ENCODE data around the gene PLEK. TPM values are rescaled to one million over a fixed set of nuclear protein-coding genes. Genes with fewer than 3 reads are reported as not detected.

The PLEK gene
- total RNA-seq (1 to 10 TPM; 1.7 to 2.4 TPM), polyA plus RNA-seq (ENCODE audit: insufficient read depth, low read depth, low replicate concordance) (9.2 TPM)
- long read RNA-seq, donor 1, partial matches to known transcripts = 0 of 3 reads
- long read RNA-seq, donor 1, other reads (novel, unspliced or antisense) = 0 of 3 reads
- long read RNA-seq, donor 2 = 0 reads

GRCh38 chr2:68365087-68365486 is at the start of gene PLEK:
TSS of gene PLEK (plus strand) at chr2:68365282. CDS start at chr2:68365352, 70 bp downstream.
- H3K36me3 ChIP-seq (ENCODE audit: low read depth, missing control alignments) = no peaks in the 10 kb centered on the region
- H3K27ac ChIP-seq = no peak within 1 kb of the TSS
- no peaks in the 10 kb centered on the region for H3K27me3 ChIP-seq
- H3K9me3 ChIP-seq = no peaks in the 10 kb centered on the region
- peaks cover 3% of the 10 kb centered on the region for H3K4me1 ChIP-seq
- 92 to 97% methylated on average over 7 of the region's 7 CpGs for WGBS, 2 donors
- DNase-seq = peak; percentile 47
- TF ChIP-seq POLR2A (IDR thresholded peaks at IDR 0.05) = no peak
- TF ChIP-seq CTCF (IDR thresholded peaks at IDR 0.05) = no peak
- intact Hi-C loops (cut with DNase I; ENCODE audit: low total_unique reads) = loop anchor here (10.0 kb wide), 1 partner anchor 70 kb away; no protein-coding TSS in a partner anchor
- no peak within 1 kb of the TSS for H3K4me3 ChIP-seq

- intact Hi-C loops (cut with DNase I; ENCODE audit: low total_unique reads) = no loop called here
- TF ChIP-seq POLR2A (IDR thresholded peaks at IDR 0.05) (no peak), CTCF (IDR thresholded peaks at IDR 0.05) (no peak)
- no peaks in the 10 kb centered on the region for H3K36me3 ChIP-seq (ENCODE audit: low read depth, missing control alignments)
- 84 to 91% methylated on average over 2 of the region's 2 CpGs for WGBS, 2 donors
- DNase-seq = no peak
- no peaks in the 10 kb centered on the region for H3K27me3 ChIP-seq
- no peaks in the 10 kb centered on the region for H3K9me3 ChIP-seq
- H3K4me1 ChIP-seq = peaks cover 3% of the 10 kb centered on the region
- no peak overlapping the region for H3K27ac ChIP-seq
- no peak overlapping the region for H3K4me3 ChIP-seq
These were observed 49.0 kb upstream of the PLEK start for GRCh38 chr2:68316111-68316510.

- DNase-seq = peak; percentile 21
- intact Hi-C loops (cut with DNase I; ENCODE audit: low total_unique reads) = no loop called here
- WGBS, 2 donors = 18 to 21% methylated on average over 26 to 27 of the region's 27 CpGs
These were observed 46.8 kb upstream of the PLEK start for GRCh38 chr2:68317971-68318913.

GRCh38 chr2:68318914-68319397 is 46.1 kb upstream of the PLEK start:
- peaks cover 3% of the 10 kb centered on the region for H3K4me1 ChIP-seq
- peak overlapping the region; percentile 89 to 94 for H3K27ac ChIP-seq
- peak overlapping the region; percentile 77 to 88 for H3K4me3 ChIP-seq
- H3K36me3 ChIP-seq (ENCODE audit: low read depth, missing control alignments) = no peaks in the 10 kb centered on the region
- intact Hi-C loops (cut with DNase I; ENCODE audit: low total_unique reads) = no loop called here
- DNase-seq = no peak
- TF ChIP-seq CTCF (IDR thresholded peaks at IDR 0.05) = no peak
- no peak for TF ChIP-seq POLR2A (IDR thresholded peaks at IDR 0.05)
- no peaks in the 10 kb centered on the region for H3K27me3 ChIP-seq
- H3K9me3 ChIP-seq = no peaks in the 10 kb centered on the region
- WGBS, 2 donors = 1 to 2% methylated on average over 11 to 25 of the region's 27 CpGs

More at GRCh38 chr2:68317971-68318913, 46.8 kb upstream of the PLEK start:
- Histone ChIP-seq H3K9me3 (no peaks in the 10 kb centered on the region), H3K4me3 (peak overlapping the region; percentile 77 to 88), H3K36me3 (ENCODE audit: low read depth, missing control alignments) (no peaks in the 10 kb centered on the region), H3K27ac (peak overlapping the region; percentile 89 to 94), H3K4me1 (peaks cover 3% of the 10 kb centered on the region), H3K27me3 (no peaks in the 10 kb centered on the region)
- TF ChIP-seq POLR2A (IDR thresholded peaks at IDR 0.05) = no peak
- TF ChIP-seq CTCF (IDR thresholded peaks at IDR 0.05) = no peak
